Activated CD4-positive, alpha-beta T cell treated with anti-CD3 and anti-CD28 coated beads, Interleukin-2, amount 10 ng/mL, durations not matched to agents 24 days and 14 days (primary cell): Measurements from ENCODE around the gene ALKBH5. TPM values are rescaled to one million over a fixed set of nuclear protein-coding genes. Genes with fewer than 3 reads are reported as not detected.
"Not testable (repeated sequence)": the region's sequence is repeated elsewhere in the genome, so short reads cannot be mapped to it uniquely, and the experiment has no call there.

Experiments used
- DNase-seq: peaks from one replicate; pipeline ENCODE4 v3.0.0; 2022
- H3K27ac Mint-ChIP-seq: one replicate; pipeline ENCODE4 v1.8.0; 2022; ENCODE audit warnings: mild to moderate bottlenecking, mixed read lengths
- H3K27me3 Mint-ChIP-seq: one replicate; pipeline ENCODE4 v1.8.0; 2022; ENCODE audit warnings: mixed read lengths
- H3K36me3 Mint-ChIP-seq: one replicate; pipeline ENCODE4 v1.8.0; 2022; ENCODE audit warnings: low read depth, mild to moderate bottlenecking, mixed read lengths
- H3K4me1 Mint-ChIP-seq: one replicate; pipeline ENCODE4 v1.8.0; 2021; ENCODE audit warnings: mixed read lengths
- H3K4me3 Mint-ChIP-seq: one replicate; pipeline ENCODE4 v1.8.0; 2022; ENCODE audit warnings: mild to moderate bottlenecking, moderate library complexity, mixed read lengths
- H3K9me3 Mint-ChIP-seq: one replicate; pipeline ENCODE4 v1.8.0; 2021; ENCODE audit warnings: mixed read lengths
- intact Hi-C: fragments of 100-400 bp; cut with micrococcal nuclease; formaldehyde crosslinking; loops from one replicate; pipeline ENCODE4 v1.15.1; 2023
- total RNA-seq: library from RNA; stranded (reverse); gene quantifications from 2 replicates; pipeline ENCODE4 v1.2.3, GENCODE V29; 2022

ALKBH5 gene
- total RNA-seq, 1 donor from 2014 or later, result 158 TPM

- intact Hi-C loops, result no loop called here
- Mint-ChIP-seq H3K27ac (no peak overlapping the region), H3K36me3 (peaks cover 43% of the 10 kb centered on the region), H3K9me3 (no peaks in the 10 kb centered on the region), H3K4me1 (peaks cover 14% of the 10 kb centered on the region), H3K4me3 (no peak overlapping the region), H3K27me3 (no peaks in the 10 kb centered on the region)
- no peak for DNase-seq
Observed at GRCh38 chr17:18201108-18201507, 17.5 kb downstream of the ALKBH5 start.

DNA sequence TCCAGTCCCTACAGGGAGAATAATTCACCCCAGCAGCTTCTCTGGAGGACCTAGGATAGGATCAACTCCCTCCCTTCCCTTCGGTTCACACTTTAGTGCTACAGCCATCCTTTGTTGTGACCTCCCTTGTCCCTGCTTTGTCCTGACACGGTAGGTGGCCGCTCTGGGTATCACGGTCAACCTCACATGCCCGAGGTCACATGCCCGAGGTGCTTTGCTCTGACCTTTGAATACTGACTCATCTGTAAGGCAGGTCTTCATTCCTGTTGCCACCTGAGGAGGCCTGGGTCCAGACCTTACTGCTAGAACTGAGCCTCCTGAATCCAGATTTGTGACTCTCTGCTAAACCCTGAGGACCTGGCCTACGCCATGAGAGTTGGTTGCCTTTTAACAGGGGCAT is 19.7 kb downstream of the ALKBH5 start:
- no peaks in the 10 kb centered on the region for H3K27me3 Mint-ChIP-seq
- H3K9me3 Mint-ChIP-seq, result no peaks in the 10 kb centered on the region
- H3K27ac Mint-ChIP-seq, result no peak overlapping the region
- H3K4me1 Mint-ChIP-seq, result peaks cover 10% of the 10 kb centered on the region
- peaks cover 39% of the 10 kb centered on the region for H3K36me3 Mint-ChIP-seq
- H3K4me3 Mint-ChIP-seq, result no peak overlapping the region
- intact Hi-C loops, result no loop called here
- no peak for DNase-seq

- H3K27me3 Mint-ChIP-seq, result no peaks in the 10 kb centered on the region
- intact Hi-C loops, result no loop called here
- DNase-seq, result no peak
- no peak overlapping the region for H3K27ac Mint-ChIP-seq
- peaks cover 3% of the 10 kb centered on the region for H3K4me1 Mint-ChIP-seq
- no peak overlapping the region for H3K4me3 Mint-ChIP-seq
- peaks cover 43% of the 10 kb centered on the region for H3K36me3 Mint-ChIP-seq
- no peaks in the 10 kb centered on the region for H3K9me3 Mint-ChIP-seq
Observed at GRCh38 chr17:18205861-18206260, 22.2 kb downstream of the ALKBH5 start.

- H3K4me3 Mint-ChIP-seq, result no peak overlapping the region
- peak overlapping the region; percentile 7 for H3K27ac Mint-ChIP-seq
- intact Hi-C loops, result no loop called here
- no peak for DNase-seq
- H3K9me3 Mint-ChIP-seq, result no peaks in the 10 kb centered on the region
- peaks cover 2% of the 10 kb centered on the region for H3K4me1 Mint-ChIP-seq
- peaks cover 43% of the 10 kb centered on the region for H3K36me3 Mint-ChIP-seq
- no peaks in the 10 kb centered on the region for H3K27me3 Mint-ChIP-seq
Observed at GRCh38 chr17:18206962-18207361, 23.3 kb downstream of the ALKBH5 start.

- H3K36me3 Mint-ChIP-seq, result peaks cover 40% of the 10 kb centered on the region
- H3K4me3 Mint-ChIP-seq, result no peak overlapping the region
- intact Hi-C loops, result no loop called here
- DNase-seq, result no peak
- H3K4me1 Mint-ChIP-seq, result no peaks in the 10 kb centered on the region
- no peaks in the 10 kb centered on the region for H3K9me3 Mint-ChIP-seq
- no peak overlapping the region for H3K27ac Mint-ChIP-seq
- no peaks in the 10 kb centered on the region for H3K27me3 Mint-ChIP-seq
Observed at GRCh38 chr17:18208092-18208491, 24.5 kb downstream of the ALKBH5 start.

GRCh38 chr17:18213666-18214270 is 30.1 kb downstream of the ALKBH5 start:
- no peak overlapping the region for H3K4me3 Mint-ChIP-seq
- H3K4me1 Mint-ChIP-seq, result no peaks in the 10 kb centered on the region
- H3K27ac Mint-ChIP-seq, result no peak overlapping the region
- DNase-seq, result no peak
- H3K9me3 Mint-ChIP-seq, result no peaks in the 10 kb centered on the region
- intact Hi-C loops, result no loop called here
- no peaks in the 10 kb centered on the region for H3K27me3 Mint-ChIP-seq
- H3K36me3 Mint-ChIP-seq, result peaks cover 13% of the 10 kb centered on the region

GRCh38 chr17:18216906-18217305 is 33.3 kb downstream of the ALKBH5 start:
- H3K27me3 Mint-ChIP-seq, H3K27ac Mint-ChIP-seq, DNase-seq, H3K4me3 Mint-ChIP-seq, H3K36me3 Mint-ChIP-seq, intact Hi-C loops, H3K9me3 Mint-ChIP-seq, H3K4me1 Mint-ChIP-seq: not testable (repeated sequence)

DNA sequence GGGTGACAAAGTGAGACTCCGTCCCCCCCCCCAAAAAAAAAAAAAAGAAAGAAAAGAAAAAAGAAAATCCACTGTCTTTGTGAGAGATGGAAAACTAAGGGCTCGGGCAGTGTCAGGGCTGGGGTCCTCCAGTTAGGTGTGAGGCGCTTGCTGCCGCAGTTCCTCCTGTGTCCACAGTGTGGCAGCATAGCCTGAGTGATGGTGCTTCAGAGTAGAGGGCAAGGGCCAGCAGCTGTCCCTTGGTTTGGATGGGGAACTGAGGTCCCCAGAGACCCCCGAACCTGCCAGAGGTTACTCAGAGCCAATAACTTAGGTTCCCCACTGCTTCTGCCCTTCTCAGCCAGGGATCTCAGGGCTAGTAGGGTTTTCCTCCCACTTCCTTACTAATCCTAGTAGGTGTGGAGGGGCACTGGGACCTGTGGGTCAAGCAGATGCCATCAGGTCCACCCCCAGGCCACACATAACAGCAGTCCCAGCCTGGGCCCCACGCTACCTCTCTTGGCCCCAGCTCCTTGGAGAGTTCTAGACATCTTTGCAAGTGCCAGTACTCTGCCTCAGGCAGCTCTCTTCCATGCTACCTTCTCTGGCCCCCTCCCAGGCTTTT is 33.9 kb downstream of the ALKBH5 start:
- peak; percentile 93 for DNase-seq
- no peaks in the 10 kb centered on the region for H3K36me3 Mint-ChIP-seq
- H3K27ac Mint-ChIP-seq, result no peak overlapping the region
- H3K9me3 Mint-ChIP-seq, result no peaks in the 10 kb centered on the region
- H3K4me1 Mint-ChIP-seq, result no peaks in the 10 kb centered on the region
- no peaks in the 10 kb centered on the region for H3K27me3 Mint-ChIP-seq
- intact Hi-C loops, result no loop called here
- H3K4me3 Mint-ChIP-seq, result no peak overlapping the region

GRCh38 chr17:18218756-18219415 is 35.3 kb downstream of the ALKBH5 start:
- intact Hi-C loops, result no loop called here
- H3K36me3 Mint-ChIP-seq, result no peaks in the 10 kb centered on the region
- H3K27ac Mint-ChIP-seq, result no peak overlapping the region
- H3K9me3 Mint-ChIP-seq, result no peaks in the 10 kb centered on the region
- no peak overlapping the region for H3K4me3 Mint-ChIP-seq
- H3K4me1 Mint-ChIP-seq, result no peaks in the 10 kb centered on the region
- no peak for DNase-seq
- no peaks in the 10 kb centered on the region for H3K27me3 Mint-ChIP-seq

- intact Hi-C loops, result no loop called here
- Mint-ChIP-seq H3K36me3 (peaks cover 3% of the 10 kb centered on the region), H3K4me1 (peaks cover 19% of the 10 kb centered on the region), H3K9me3 (no peaks in the 10 kb centered on the region), H3K27ac (no peak overlapping the region), H3K4me3 (no peak overlapping the region), H3K27me3 (peaks cover 2% of the 10 kb centered on the region)
- DNase-seq, result no peak
Observed at GRCh38 chr17:18224053-18224386, 40.4 kb downstream of the ALKBH5 start.

GRCh38 chr17:18224387-18225120 is 40.9 kb downstream of the ALKBH5 start:
- Mint-ChIP-seq H3K27ac (peak overlapping the region; percentile 67), H3K4me3 (peak overlapping the region; percentile 72), H3K4me1 (peaks cover 19% of the 10 kb centered on the region), H3K36me3 (peaks cover 3% of the 10 kb centered on the region), H3K27me3 (peaks cover 2% of the 10 kb centered on the region), H3K9me3 (no peaks in the 10 kb centered on the region)
- intact Hi-C loops, result loop anchor here (1.0 to 5.0 kb wide), 3 partner anchors 36 to 82 kb away; partner anchors contain the start of genes ALKBH5 and MIEF2
- no peak for DNase-seq

DNA sequence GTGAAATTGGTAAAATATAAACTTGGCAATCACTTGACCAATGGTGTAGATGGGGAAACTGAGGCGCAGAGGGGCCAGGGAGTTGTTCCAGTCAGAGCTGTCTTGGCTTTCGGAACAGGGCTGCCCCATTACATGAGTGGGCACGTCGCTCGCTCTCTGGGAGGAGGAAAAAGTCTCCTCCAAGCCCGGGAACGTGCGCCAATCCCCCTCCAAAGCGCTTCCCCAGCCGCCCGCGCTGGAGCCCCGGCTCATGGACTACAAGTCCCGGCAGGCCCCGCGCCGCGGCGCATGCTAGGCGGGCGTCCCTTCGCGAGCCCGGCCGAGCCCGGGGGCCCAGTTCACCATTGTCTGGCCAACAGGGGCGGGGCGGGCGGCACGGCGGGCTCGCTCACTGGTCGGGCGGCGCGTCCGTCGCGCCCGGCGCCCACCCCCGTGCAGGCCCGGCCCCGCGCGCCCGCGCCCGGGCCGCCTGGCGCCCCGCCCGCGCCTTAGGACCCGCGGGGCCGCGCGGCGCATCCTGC is 41.6 kb downstream of the ALKBH5 start, which contains the start of gene LLGL1:
TSS of gene LLGL1 (plus strand) at position 515 of the 521 bp plus-strand sequence. CDS start 48 bp downstream, outside the sequence.
- Mint-ChIP-seq H3K36me3 (peaks cover 3% of the 10 kb centered on the region), H3K27ac (peak within 1 kb of the TSS; percentile 89), H3K4me3 (peak within 1 kb of the TSS; percentile 99), H3K4me1 (peaks cover 19% of the 10 kb centered on the region), H3K9me3 (no peaks in the 10 kb centered on the region), H3K27me3 (peaks cover 2% of the 10 kb centered on the region)
- DNase-seq, result peak; percentile 99
- intact Hi-C loops, result loop anchor here (1.0 to 5.0 kb wide), 3 partner anchors 35 to 83 kb away; partner anchors contain the start of genes ALKBH5 and MIEF2

DNA sequence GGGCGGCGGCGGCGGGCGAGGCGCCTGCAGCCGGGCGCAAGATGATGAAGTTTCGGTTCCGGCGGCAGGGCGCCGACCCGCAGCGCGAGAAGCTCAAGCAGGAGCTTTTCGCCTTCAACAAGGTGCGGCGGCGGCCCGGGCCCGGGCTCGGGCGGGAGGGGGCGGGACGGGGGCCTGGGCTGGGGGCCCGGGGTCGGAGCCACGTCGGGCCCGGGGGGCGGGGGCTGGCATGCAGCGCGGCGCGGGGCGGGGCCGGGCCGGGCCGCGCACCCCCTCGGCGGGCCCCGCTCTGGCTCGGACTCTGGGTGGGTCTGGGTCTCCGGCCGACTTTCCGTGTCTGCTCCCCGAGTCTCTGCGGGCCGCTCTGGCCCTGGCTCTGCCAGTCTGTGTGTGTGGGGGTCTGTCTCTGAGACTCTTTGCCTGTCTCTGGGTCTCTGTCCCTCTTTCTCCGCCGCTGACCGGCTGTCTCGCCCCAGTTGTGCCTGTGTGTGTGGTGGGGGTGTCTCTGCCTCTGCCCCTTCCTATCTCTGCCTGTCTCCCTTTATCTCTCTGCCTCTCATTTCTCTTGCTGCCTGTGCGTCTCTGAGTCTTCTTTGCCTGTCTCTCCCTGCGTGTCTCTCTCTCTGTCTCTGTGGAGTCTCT is 42.1 kb downstream of the ALKBH5 start:
- Mint-ChIP-seq H3K36me3 (peaks cover 3% of the 10 kb centered on the region), H3K9me3 (no peaks in the 10 kb centered on the region), H3K4me3 (peak overlapping the region; percentile 99), H3K4me1 (peaks cover 19% of the 10 kb centered on the region), H3K27me3 (peaks cover 2% of the 10 kb centered on the region), H3K27ac (peak overlapping the region; percentile 89)
- intact Hi-C loops, result loop anchor here (1.0 to 5.0 kb wide), 3 partner anchors 35 to 83 kb away; partner anchors contain the start of genes ALKBH5 and MIEF2
- no peak for DNase-seq
